GM18520 (cell line): Measurements from ENCODE around the gene ACADS.
"Not testable (repeated sequence)": the region's sequence is repeated elsewhere in the genome, so short reads cannot be mapped to it uniquely, and the experiment has no call there.

Source experiments
- ATAC-seq: cut with Tn5 transposase; IDR thresholded peaks from one replicate; pipeline ENCODE4 v1.9.1; 2021; ENCODE audit not compliant: unreplicated experiment

ACADS gene

DNA sequence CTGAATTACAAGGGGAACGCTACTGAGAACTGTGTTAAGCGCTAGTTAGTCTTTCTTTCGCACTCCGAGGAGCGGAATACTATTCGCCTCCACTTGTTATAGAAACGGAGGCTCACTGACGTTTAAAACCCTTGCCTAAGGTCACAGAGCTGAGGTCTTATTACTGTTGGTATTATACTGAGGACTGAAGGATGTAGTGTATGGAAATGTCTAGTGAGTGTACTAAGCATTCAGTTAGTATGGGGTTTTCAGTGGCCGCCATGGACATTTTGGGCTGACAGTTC is 826 bp downstream of the ACADS start:
- no peak for ATAC-seq

GRCh38 chr12:120726961-120727360 is 1.3 kb downstream of the ACADS start:
- ATAC-seq, result no peak

- ATAC-seq, result not testable (repeated sequence)
Measured at GRCh38 chr12:120732198-120732597, 6.6 kb downstream of the ACADS start.

GRCh38 chr12:120733574-120733973 is 7.9 kb downstream of the ACADS start:
- no peak for ATAC-seq

GRCh38 chr12:120734210-120734609 is 8.6 kb downstream of the ACADS start:
- ATAC-seq, result no peak

- ATAC-seq, result no peak
Measured at GRCh38 chr12:120735181-120735580, 9.6 kb downstream of the ACADS start.

DNA sequence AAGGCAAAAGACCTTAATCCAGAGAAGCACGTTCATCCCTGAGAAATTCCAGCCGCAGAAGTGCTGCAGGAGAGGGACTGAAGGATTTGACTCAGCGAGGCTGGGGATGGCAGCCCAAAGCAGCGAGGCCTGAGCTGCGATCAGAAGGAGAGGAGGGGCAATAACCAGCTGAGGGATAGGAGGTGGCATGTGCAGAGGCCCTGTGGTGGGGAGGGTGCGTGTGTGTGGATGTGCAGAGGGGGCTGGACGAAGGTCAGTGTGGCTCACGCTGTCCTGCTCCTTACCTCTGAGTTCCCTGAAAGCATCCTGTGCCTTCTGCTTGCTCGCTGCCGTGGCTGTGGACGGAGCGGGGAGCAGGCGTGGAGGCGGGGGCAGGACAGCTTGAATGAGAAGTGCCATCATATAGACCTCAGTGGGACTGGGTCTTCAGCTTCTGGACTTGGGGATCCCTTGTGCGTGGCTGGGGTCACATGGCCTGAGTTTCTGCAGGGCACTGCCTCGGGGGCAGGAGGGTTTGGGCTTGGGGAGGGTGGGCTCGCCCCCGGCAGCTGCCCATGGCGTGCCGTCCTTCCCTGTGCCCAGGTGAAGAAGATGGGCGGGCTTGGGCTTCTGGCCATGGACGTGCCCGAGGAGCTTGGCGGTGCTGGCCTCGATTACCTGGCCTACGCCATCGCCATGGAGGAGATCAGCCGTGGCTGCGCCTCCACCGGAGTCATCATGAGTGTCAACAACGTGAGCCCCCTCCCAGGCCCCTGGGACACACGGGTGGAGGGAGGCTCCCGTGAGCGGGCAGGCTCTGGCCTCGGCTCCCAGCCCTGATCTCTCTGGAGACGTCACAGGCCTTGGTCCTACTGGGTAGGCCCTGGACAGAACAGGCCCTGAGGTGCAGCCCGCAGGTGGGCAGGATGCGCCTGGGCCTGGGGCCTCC is 11.0 kb downstream of the ACADS start:
- no peak for ATAC-seq

DNA sequence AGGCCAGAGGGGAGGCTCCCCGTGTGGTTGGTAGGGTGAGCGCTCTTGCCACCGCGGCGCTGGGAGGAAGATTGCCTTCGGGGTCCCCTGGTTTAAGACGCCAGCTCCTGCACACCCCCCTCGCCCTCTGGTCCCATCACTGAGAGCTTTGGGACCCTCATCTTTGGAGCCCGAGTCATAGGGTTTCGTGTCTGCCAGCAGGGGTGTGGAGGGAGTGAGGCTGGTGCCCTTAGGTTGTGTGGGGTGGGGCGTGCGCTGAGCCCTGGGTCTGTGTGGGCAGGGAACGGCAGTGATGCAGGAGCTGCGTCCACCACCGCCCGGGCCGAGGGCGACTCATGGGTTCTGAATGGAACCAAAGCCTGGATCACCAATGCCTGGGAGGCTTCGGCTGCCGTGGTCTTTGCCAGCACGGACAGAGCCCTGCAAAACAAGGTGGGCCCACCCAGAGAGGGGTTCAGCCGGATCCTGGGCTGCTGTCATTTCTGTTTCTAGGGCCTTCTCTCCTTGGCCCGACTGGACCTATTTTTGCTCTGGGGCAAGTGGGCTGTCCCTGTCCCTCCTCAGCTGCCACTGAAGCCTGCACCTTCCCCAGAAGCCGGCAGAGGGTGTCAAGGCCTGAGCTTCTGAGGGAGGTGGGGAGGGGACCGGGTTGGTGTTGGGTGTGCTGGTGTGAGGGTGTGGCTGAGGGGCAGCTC is 12.1 kb downstream of the ACADS start:
- no peak for ATAC-seq

DNA sequence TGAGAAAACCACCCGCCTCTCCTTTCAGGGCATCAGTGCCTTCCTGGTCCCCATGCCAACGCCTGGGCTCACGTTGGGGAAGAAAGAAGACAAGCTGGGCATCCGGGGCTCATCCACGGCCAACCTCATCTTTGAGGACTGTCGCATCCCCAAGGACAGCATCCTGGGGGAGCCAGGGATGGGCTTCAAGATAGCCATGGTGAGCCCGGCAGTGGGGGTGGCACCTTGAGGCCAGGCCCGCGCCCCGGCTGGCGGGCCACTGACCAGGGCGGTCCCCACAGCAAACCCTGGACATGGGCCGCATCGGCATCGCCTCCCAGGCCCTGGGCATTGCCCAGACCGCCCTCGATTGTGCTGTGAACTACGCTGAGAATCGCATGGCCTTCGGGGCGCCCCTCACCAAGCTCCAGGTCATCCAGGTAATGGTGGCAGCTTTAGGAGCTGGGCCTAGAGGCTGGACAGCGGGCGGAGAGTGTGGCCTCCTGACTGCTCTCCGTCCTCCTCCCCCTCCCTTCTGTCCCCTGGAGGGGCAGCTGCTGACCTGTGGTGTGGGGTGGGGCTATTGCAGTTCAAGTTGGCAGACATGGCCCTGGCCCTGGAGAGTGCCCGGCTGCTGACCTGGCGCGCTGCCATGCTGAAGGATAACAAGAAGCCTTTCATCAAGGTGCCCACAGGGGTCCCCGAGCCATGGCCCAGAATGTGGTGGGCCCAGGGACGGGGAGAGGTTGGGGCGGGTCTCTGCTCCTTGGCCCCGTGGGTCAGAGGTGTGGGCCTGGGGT is 12.8 kb downstream of the ACADS start:
- ATAC-seq, result no peak

- ATAC-seq, result no peak
Measured at GRCh38 chr12:120739031-120739762, 13.6 kb downstream of the ACADS start.

DNA sequence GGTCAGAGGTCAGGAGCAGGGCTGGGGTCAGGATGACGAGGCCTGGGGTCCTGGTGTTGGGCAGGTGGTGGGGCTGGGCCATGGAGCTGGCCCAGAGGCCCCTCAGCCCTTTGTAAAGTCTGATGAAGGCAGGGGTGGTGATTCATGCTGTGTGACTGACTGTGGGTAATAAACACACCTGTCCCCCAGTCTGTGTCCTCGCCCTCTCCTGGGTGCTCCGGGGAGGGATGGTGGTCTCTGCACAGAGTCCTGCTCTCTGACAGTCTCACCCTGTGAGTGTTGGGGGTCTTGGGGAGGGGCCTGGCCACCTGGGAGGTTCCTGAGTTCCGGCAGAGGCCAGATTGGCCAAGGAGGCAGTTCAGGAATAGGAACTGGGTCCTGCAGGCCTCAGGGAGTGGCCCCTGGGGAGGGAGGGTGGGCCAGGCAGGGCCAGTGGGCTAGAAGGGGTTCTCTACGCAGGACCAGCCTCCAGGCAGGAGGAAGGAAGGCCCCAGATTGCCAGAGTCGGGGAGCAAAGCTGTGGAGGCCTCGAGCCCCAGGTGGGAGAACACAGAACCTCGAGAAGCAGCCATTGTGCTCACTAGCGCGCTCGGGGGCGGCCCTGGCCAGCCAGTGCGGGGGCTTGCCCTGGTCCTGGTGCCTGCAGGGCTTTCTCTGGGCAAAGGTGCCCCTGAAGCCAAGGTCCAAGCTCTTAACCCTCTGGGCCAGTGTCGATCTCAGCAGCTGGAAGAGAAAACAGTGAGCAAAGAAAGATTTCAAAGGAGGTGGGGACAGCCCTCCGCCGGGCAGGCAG is 14.4 kb downstream of the ACADS start:
- no peak for ATAC-seq

- no peak for ATAC-seq
Measured at GRCh38 chr12:120740871-120741270, 15.2 kb downstream of the ACADS start.

DNA sequence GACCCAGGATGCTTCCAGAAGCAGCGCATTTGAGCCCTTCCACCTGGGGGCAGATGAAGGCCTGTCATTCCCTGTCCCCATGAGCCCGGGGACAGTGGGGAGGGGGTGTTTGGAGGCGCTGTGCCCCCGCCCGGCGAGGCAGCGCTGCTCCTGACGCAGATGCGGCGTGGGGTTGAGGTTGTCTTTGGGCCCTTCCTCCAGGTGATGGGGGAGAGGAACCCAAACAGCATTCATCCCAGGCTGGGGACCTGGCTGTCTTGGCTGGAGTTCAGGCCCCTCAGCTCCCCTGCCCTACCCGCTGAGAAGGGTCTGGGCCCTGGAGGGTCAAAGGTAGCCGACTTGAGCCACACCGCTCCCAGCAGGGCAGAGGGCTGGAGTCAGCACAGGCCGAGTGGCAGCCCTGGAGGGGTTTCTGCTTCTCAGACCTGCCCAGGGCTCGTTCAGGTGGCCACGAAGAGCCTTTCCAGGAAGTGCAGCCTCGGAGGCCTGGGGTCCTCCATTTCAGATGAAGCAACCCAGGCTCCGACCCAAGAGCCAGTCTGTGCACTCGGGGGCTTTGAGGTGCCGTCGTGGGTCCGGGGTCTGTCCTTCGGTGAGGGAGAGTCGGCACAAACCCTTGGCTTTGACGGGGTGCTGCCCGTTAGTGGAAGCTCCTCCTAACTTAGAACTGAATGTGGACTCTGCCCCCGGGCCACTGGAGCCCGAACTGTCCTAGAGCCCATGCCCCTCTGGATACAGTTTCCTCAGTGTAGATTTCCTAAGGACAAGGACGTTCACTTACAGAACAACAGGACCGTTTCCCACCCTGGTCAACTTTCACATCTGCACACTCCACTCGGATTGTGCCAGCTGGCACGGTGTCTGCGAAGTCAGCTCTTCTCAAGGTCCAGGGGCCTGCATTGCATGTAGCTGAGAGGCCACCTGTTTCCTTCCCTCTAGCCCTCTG is 16.1 kb downstream of the ACADS start:
- ATAC-seq, result no peak

- no peak for ATAC-seq
Measured at GRCh38 chr12:120744922-120745493, 19.4 kb downstream of the ACADS start.

- no peak for ATAC-seq
Measured at GRCh38 chr12:120748242-120748641, 22.6 kb downstream of the ACADS start.

- ATAC-seq, result no peak
Measured at GRCh38 chr12:120749256-120749655, 23.6 kb downstream of the ACADS start.

- ATAC-seq, result no peak
Measured at GRCh38 chr12:120750806-120751205, 25.2 kb downstream of the ACADS start.

DNA sequence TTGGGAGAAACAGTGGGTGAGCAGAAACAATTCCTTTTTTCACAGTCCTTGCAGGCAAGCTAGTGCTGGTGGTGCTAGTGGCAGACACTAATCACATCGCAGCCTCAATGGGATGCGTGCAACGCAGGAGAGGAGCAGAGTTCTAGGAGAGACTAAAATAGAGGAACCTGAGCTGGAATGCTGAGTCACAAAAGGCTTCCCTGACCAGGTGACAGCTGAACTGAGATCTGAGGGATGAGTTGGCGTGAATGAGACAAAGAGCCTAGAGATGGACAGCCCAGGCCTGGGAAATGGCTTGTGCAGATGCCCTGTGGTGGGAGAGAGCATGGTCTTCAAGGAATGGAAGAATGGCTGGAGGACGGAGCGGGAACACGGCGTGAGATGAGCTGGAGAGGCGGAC is 25.8 kb downstream of the ACADS start:
- ATAC-seq, result no peak

DNA sequence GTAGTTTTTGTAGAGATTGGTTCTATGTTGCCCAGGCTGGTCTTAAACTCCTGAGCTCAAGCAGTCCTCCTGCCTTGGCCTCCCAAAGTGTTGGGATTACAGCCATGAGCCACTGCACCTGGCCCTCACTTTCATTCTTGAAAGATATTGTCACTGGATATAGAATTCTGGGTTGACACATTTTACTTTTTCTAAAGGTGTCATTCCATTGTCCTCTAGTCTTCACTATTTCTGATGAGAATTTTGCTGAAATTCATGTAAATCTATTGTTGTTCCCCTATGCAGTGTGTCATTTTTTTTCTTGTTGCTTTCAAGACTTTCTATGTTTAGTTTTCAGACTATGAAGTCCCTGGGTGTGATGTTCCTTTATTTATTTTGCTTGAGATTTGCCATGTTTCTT is 29.2 kb downstream of the ACADS start:
- ATAC-seq, result no peak
